HL-60 (cell line): Measurements from ENCODE around the gene ANXA2R.
"Not testable (repeated sequence)": the region's sequence is repeated elsewhere in the genome, so short reads cannot be mapped to it uniquely, and the experiment has no call there.

Source experiments
- DNase-seq, 2 experiments: peaks; one replicate each; pipeline ENCODE4 v3.0.0-alpha.2; 2010 to 2020; ENCODE audit warnings: low read depth in 1 of 2, low spot score in 1 of 2
- H3K27ac ChIP-seq: fragments of 250-450 bp; sonication (Bioruptor Pico); replicated peaks from 2 replicates; pipeline ENCODE4 v1.5.1; 2020; ENCODE audit warnings: mild to moderate bottlenecking, moderate library complexity
- H3K27me3 ChIP-seq: fragments of 250-450 bp; sonication (Bioruptor Pico); 2 replicates; pipeline ENCODE4 v1.5.1; 2021; ENCODE audit warnings: mild to moderate bottlenecking, moderate library complexity; ENCODE audit not compliant: insufficient read depth, poor library complexity, severe bottlenecking
- H3K4me3 ChIP-seq: replicated peaks from 2 replicates; pipeline ENCODE4 v1.5.1; 2011; ENCODE audit warnings: mild to moderate bottlenecking, control low read depth, low read length; ENCODE audit not compliant: insufficient read depth
- GABPA ChIP-seq: IDR thresholded peaks from 2 replicates; pipeline ENCODE4 v1.6.1; 2012; ENCODE audit warnings: low read depth
- POLR2AphosphoS5 ChIP-seq: IDR thresholded peaks from 2 replicates; pipeline ENCODE4 v1.6.1; 2012; ENCODE audit warnings: low read depth
- SPI1 ChIP-seq: IDR thresholded peaks from 2 replicates; pipeline ENCODE4 v1.6.1; 2012; ENCODE audit warnings: low read depth, mild to moderate bottlenecking, borderline replicate concordance
- TF ChIP-seq, protein P1 (sequence below): IDR thresholded peaks from 2 replicates; pipeline ENCODE4 v1.6.1; 2012; ENCODE audit warnings: low read depth; ENCODE audit not compliant: insufficient replicate concordance
- TF ChIP-seq, protein P2 (sequence below): IDR thresholded peaks from one replicate; pipeline ENCODE4 v1.5.1; 2011; ENCODE audit warnings: low read length, control low read depth, inconsistent platforms; ENCODE audit not compliant: insufficient read depth

The ANXA2R gene

DNA sequence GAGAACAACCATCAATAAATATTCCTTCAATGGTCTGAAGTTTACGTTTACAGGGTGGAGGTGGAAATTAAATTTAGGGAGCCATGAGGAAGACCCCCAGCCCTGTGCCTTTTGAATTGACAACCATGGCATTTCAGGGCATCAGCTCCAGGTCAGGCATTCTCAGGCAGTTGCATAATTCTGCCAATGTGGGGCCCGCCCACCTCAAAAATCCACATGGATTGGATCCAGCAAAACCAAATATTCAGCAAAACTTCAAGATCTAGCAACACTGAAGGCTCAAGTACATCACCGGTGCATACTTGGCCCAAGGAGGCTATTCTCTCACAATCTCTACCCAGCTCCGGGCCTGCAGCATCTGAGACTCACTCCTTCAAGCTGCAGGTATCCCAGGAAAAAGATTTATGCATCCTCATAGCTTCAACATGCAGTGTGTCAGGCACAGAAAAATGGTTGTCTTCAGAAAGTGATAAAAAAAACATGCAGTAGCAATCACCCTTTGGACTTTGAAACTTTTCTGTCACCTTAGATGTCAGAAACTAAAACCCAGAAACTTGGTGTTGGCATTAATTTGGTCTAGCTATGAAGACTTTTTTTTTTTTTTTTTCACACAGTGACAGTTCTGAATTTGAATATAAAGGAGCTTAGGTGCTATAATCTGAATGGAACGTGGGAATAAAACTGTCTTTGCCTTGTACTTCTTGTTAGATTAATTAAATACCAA is 21.4 kb upstream of the ANXA2R start:
- no peaks in the 10 kb centered on the region for H3K27me3 ChIP-seq
- no peak for DNase-seq
- no peak overlapping the region for H3K4me3 ChIP-seq
- no peak overlapping the region for H3K27ac ChIP-seq
- no peak for TF ChIP-seq SPI1
- no peak for TF ChIP-seq GABPA
- TF ChIP-seq, protein P1, sequence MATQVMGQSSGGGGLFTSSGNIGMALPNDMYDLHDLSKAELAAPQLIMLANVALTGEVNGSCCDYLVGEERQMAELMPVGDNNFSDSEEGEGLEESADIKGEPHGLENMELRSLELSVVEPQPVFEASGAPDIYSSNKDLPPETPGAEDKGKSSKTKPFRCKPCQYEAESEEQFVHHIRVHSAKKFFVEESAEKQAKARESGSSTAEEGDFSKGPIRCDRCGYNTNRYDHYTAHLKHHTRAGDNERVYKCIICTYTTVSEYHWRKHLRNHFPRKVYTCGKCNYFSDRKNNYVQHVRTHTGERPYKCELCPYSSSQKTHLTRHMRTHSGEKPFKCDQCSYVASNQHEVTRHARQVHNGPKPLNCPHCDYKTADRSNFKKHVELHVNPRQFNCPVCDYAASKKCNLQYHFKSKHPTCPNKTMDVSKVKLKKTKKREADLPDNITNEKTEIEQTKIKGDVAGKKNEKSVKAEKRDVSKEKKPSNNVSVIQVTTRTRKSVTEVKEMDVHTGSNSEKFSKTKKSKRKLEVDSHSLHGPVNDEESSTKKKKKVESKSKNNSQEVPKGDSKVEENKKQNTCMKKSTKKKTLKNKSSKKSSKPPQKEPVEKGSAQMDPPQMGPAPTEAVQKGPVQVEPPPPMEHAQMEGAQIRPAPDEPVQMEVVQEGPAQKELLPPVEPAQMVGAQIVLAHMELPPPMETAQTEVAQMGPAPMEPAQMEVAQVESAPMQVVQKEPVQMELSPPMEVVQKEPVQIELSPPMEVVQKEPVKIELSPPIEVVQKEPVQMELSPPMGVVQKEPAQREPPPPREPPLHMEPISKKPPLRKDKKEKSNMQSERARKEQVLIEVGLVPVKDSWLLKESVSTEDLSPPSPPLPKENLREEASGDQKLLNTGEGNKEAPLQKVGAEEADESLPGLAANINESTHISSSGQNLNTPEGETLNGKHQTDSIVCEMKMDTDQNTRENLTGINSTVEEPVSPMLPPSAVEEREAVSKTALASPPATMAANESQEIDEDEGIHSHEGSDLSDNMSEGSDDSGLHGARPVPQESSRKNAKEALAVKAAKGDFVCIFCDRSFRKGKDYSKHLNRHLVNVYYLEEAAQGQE, result no peak
- no peak for TF ChIP-seq POLR2AphosphoS5
- TF ChIP-seq, protein P2, sequence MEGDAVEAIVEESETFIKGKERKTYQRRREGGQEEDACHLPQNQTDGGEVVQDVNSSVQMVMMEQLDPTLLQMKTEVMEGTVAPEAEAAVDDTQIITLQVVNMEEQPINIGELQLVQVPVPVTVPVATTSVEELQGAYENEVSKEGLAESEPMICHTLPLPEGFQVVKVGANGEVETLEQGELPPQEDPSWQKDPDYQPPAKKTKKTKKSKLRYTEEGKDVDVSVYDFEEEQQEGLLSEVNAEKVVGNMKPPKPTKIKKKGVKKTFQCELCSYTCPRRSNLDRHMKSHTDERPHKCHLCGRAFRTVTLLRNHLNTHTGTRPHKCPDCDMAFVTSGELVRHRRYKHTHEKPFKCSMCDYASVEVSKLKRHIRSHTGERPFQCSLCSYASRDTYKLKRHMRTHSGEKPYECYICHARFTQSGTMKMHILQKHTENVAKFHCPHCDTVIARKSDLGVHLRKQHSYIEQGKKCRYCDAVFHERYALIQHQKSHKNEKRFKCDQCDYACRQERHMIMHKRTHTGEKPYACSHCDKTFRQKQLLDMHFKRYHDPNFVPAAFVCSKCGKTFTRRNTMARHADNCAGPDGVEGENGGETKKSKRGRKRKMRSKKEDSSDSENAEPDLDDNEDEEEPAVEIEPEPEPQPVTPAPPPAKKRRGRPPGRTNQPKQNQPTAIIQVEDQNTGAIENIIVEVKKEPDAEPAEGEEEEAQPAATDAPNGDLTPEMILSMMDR, result no peak

DNA sequence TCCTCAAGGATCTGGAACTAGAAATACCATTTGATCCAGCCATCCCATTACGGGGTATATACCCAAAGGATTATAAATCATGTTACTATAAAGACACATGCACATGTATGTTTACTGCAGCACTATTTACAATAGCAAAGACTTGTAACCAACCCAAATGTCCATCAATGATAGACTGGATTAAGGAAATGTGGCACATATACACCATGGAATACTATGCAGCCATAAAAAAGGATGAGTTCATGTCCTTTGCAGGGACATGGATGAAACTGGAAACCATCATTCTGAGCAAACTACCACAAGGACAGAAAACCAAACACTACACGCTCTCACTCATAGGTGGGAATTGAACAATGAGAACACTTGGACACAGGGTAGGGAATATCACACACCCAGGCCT is 19.9 kb upstream of the ANXA2R start:
- DNase-seq, H3K27ac ChIP-seq, H3K27me3 ChIP-seq, H3K4me3 ChIP-seq: not testable (repeated sequence)

DNA sequence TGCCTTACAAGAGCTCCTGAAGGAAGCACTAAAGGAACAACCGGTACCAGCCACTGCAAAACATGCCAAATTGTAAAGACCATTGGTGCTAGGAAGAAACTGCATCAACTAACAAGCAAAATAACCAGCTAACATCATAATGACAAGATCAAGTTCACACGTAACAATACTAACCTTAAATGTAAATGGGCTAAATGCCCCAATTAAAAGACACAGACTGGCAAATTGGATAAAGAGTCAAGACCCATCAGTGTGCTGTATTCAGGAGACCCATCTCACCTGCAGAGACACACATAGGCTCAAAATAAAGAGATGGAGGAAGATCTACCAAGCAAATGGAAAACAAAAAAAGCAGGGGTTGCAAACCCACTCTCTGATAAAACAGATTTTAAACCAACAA is 15.0 kb upstream of the ANXA2R start:
- DNase-seq, H3K27me3 ChIP-seq, H3K4me3 ChIP-seq, H3K27ac ChIP-seq: not testable (repeated sequence)

DNA sequence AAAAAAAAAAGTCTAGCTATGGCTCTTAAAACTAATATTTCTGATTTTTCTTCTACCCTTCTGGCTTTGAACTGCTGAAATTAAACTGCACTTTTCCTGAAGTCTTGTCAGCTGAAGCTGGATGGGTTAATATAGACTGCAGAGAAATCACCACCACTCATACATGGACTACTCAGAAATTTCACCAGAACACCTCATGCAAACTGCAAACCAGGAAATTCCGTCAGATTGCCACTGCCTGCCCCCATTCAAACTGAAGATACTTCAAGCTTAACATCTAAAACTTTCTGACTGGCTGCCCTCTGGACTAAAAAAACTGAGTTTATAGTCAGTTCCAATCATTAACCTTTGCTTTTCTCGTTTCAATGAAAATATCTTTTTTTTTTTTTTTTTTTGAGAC is 11.6 kb upstream of the ANXA2R start:
- Histone ChIP-seq H3K27ac (no peak overlapping the region), H3K4me3 (no peak overlapping the region)
- DNase-seq, result no peak

More for the DNA sequence above, 11.6 kb upstream of the ANXA2R start:
- H3K27me3 ChIP-seq, result no peaks in the 10 kb centered on the region
- TF ChIP-seq, protein P2, result no peak
- no peak for TF ChIP-seq POLR2AphosphoS5
- TF ChIP-seq SPI1, result no peak
- TF ChIP-seq GABPA, result no peak
- TF ChIP-seq, protein P1, result no peak
